HCT116 (cell line): ENCODE results near the gene ARHGAP20.

Source experiments
- EZH2 ChIP-seq: fragments of 200-600 bp; sonication (generic); IDR thresholded peaks from 2 replicates; pipeline ENCODE4 v1.6.1; 2017; ENCODE audit warnings: antibody characterized with exemption, mixed run types
- EZH2phosphoT487 ChIP-seq: fragments of 200-600 bp; IDR thresholded peaks from 2 replicates; pipeline ENCODE4 v1.6.1; 2018; ENCODE audit warnings: antibody characterized with exemption, borderline replicate concordance
- JUND ChIP-seq: IDR thresholded peaks from 2 replicates; pipeline ENCODE4 v1.6.1; 2012
- POLR2A ChIP-seq: IDR thresholded peaks from 2 replicates; pipeline ENCODE4 v1.7.0; 2011; ENCODE audit warnings: borderline replicate concordance; ENCODE audit not compliant: insufficient read depth, insufficient read length; ENCODE audit errors: extremely low read depth
- REST ChIP-seq: IDR thresholded peaks from 2 replicates; pipeline ENCODE4 v1.6.1; 2012; ENCODE audit warnings: low read depth
- TF ChIP-seq, protein P1 (sequence below), 3 experiments: fragments of 200-600 bp in 1 of 3; sonication (generic) in 1 of 3; IDR thresholded peaks in 2 of 3; conservative IDR thresholded peaks in 1 of 3; 2 replicates each; pipeline ENCODE4 v1.5.1; 2012 to 2017; ENCODE audit warnings: low read depth in 2 of 3, low read length in 2 of 3, antibody characterized with exemption in 1 of 3, borderline replicate concordance in 1 of 3, control low read depth in 1 of 3, mild to moderate bottlenecking in 1 of 3, mixed read lengths in 1 of 3, mixed run types in 1 of 3, moderate library complexity in 1 of 3; ENCODE audit not compliant: insufficient read depth in 1 of 3
- TF ChIP-seq, protein P2 (sequence below): IDR thresholded peaks from 2 replicates; pipeline ENCODE4 v1.6.1; 2012

- TF ChIP-seq, protein P1, sequence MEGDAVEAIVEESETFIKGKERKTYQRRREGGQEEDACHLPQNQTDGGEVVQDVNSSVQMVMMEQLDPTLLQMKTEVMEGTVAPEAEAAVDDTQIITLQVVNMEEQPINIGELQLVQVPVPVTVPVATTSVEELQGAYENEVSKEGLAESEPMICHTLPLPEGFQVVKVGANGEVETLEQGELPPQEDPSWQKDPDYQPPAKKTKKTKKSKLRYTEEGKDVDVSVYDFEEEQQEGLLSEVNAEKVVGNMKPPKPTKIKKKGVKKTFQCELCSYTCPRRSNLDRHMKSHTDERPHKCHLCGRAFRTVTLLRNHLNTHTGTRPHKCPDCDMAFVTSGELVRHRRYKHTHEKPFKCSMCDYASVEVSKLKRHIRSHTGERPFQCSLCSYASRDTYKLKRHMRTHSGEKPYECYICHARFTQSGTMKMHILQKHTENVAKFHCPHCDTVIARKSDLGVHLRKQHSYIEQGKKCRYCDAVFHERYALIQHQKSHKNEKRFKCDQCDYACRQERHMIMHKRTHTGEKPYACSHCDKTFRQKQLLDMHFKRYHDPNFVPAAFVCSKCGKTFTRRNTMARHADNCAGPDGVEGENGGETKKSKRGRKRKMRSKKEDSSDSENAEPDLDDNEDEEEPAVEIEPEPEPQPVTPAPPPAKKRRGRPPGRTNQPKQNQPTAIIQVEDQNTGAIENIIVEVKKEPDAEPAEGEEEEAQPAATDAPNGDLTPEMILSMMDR (IDR thresholded peaks at IDR 0.05 in 2 of 3, conservative IDR thresholded peaks at IDR 0.05 in 1 of 3; ENCODE audit: borderline replicate concordance in 1 of 3, insufficient read depth in 1 of 3, low read depth in 2 of 3, low read length in 2 of 3) = no peak
- TF ChIP-seq REST = no peak
- TF ChIP-seq, protein P2, sequence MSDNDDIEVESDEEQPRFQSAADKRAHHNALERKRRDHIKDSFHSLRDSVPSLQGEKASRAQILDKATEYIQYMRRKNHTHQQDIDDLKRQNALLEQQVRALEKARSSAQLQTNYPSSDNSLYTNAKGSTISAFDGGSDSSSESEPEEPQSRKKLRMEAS = no peak
- TF ChIP-seq JUND = no peak
- TF ChIP-seq EZH2 = no peak
- no peak for TF ChIP-seq POLR2A
- TF ChIP-seq EZH2phosphoT487 = no peak
These were observed 47.7 kb upstream of the ARHGAP20 start for GRCh38 chr11:110759972-110760381.
